HPDE6-E6E7 (cell line): ENCODE data around the gene LMAN1.

Experiments used
- DNase-seq: peaks from one replicate; pipeline ENCODE4 v3.0.0; 2011; ENCODE audit warnings: missing footprints; ENCODE audit errors: extremely low spot score

The LMAN1 gene

DNA sequence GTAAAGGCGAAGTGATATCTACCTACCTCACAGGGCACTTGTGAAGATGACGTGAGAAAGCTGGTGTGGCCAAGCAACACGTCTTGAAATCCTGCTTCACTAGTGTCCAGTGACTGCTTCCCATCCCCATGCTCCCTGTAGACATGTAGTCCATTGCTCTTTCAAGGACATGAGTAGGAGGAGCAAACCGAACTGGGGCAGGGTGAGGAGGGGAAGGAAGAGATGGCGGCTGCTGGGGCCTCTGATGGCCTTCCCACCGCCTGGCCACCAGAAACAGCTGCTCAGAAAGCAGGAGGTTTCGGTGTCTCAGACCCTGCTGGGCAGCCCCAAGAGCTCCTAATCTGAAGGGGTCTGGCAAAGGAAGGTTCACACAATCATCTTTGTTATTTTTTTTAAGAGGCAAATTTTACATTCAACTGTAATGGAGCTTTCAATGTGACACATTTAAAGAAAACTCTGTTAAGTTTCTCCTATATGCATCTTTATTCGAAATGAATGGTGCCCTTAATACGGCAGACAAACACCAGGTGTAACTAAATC is 55.3 kb downstream of the LMAN1 start:
- no peak for DNase-seq

DNA sequence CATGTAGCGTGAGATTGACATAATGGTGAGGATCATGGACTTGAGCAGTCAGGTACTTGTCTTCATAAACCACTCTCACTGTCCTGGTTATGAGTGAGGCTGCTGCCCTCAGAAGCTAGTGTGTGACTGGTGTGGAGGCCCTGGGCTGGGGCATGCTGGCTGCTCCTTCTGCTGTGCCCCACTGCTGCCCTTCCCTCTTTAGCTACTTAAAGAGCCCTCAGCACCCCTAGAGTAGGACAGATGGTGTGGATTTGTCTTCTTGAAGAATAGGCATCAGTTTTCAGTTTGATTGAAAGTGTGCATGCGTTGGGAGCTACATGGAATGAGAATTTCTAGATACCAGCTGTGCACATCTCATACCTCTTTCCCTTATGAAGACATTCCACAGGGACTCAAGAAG is 56.1 kb downstream of the LMAN1 start:
- DNase-seq = no peak

DNA sequence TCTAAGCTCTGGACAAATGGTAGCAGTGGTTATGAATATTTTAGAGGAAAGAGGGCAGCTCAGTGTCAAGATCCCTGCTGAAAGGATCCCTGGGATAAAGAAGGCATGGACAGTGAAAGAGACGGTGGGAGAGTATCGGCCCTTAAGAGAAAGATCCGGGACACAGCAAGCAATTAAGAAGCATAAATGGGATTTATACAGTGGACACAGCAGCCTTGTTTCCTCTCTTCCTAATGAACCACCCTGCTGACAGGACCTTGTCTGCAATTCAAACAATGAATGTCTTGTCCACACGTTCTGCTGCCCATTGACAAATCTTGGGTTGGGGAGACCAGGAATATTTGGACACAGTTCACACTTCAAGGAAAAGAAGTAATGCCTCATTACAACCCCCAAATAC is 57.1 kb downstream of the LMAN1 start:
- no peak for DNase-seq

DNA sequence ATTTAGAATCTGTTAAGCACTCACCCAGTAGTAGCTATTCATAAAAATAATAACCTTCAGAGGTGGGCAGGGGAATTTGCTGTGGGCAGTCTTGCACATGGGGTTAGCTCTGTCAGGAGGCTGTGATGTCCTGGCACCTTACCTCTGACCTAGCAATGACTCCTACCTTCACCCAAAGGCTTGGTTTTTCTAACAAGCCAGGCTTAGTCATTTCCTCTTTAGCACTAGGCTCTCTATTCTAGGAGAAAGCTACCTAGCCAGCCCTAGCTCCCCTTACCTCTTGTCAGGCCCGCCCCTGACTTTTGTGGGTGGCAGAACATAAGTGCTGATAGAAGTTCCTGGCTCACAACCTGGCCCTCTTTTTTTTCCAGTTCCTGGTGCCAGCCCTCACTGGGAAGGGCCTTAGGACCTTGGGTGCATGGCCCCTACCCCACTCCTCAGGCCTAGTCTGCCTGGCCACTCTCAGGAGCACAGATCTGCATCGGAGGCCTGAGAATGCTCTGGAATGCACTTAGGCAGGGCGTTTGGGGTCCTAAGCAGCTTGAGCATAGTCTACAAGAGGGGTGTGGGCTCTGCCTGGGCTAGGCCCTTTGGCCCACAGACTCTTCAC is 58.3 kb downstream of the LMAN1 start:
- DNase-seq = peak; percentile 64

DNA sequence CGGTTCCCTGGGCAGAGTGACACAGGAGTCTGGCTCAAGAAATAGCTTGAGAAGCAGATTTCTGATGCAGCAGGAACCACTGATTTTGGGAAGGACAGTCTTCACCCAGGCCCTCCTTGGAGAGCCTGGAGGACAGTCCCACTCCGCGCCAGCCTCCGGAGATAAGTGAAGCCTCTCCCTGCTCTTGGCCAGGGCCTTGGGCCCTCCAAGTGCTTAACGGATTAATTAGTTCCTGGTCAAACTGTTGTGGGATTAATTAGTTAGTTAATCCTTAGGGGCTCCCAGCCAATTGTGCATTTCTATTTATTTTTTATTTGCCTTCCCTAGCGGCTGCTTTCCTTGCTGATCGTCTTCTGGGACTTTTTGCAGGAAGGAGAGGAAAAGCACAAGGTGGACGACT is 60.2 kb downstream of the LMAN1 start:
- no peak for DNase-seq

DNA sequence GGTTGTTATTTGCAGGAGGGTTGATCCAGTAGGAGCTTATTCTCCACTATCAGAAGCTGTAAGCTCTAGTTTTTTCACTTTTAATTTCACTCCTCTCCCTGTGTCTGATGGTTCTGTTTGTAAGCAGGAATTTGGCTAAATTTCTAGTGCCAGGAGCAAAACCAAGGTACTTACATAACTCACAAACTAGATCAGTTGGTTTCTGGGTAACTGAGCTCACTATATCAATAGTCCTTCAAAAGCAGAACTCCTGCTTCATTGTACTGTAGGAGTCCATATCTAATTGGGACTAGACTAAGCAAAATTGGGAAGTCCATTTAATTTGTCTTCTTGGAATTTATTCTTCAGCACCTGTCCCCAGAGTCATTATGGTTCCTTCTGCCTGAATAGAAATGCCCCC is 65.7 kb downstream of the LMAN1 start:
- no peak for DNase-seq

DNA sequence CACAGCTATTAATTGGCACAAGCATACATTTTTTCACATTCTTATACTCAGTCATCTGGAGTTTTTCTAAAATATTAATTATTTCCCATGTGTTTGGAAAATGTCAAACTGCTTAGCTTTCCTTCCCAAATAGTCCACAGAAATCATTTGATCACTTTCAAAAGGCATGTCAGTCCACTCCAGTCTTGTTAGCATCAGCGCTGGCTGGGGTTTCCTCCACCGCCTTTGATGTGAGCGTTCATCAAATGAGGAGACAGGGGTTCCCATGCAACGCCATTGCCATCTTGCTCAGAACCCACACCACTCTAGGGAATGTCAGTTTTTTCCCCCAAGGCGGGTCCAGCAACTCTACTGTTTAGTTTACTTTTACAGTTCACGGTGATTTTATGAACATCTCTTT is 72.7 kb downstream of the LMAN1 start:
- DNase-seq = no peak

DNA sequence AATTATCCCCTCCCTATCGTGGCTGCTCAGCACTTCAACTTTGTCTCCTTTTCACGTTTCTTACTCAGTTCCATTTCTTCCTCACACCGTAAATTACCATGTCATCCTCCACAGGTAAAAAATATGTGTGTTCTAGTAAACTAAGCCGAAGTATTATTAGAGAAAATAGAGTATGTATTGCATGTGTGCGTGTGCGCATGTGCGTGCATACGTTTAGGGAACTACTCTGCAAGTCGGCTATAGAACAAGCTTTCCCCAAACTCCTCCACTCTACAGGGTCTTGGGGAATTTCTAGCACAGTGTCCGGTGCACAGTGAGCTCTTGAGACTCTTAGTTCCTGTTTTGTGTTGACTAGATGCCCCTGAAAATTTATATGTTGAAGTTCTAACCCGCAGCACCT is 76.7 kb downstream of the LMAN1 start:
- no peak for DNase-seq

DNA sequence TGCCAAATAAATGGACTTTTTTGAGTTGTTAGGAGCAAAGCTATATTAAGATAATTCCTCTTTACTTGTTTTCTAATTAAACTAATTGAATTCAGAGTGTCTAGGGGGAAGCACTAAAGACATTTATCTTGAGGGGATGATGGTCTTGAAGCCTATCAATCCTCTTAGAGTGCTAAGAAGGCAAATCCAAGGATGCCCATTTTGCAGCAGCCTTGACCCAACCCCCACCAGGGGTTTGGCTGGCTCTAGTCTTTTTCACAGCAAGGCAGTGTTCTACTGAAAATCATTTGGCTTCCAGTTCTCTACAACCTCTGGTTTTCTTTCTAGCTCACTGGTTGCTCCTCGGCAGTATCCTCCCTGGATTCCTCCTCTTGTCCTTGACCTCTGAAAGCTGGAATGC is 79.3 kb downstream of the LMAN1 start:
- no peak for DNase-seq

DNA sequence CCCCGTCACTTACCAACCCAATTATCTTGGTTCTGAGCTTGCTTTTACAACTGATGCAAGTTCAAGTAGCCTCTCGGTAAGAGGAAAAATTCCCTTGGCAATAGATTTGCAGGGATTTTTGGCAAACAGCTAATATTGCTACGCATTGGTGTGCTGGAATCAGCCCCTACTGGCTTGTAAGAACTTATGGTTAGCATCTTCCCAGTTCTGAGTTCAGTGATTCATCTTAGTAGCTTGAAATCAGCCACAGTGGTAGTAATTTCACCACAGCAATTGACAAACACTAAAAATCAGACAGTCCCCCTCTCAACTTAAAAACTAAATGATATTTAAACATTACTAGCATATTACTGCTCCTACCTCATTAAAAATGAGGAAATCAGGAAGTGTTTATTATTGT is 79.9 kb downstream of the LMAN1 start:
- DNase-seq = no peak

DNA sequence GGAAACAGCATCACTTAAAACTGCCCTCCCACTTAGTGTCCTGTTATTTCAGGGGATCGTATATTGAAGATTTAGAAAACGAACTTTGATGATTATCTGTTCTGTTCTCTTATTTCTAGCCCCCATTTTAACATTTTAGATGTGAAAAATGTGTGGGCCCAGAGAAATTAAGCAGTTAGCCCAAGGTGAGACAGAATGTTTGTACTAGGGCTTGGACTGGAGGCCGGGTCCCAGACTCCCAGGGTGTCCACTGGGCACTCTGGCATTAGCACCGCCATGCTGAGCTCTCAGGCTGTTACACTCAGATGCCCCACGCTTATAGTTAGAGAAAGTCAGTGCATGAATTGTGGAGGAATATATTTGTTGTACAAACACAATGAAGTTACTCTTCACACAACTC is 80.3 kb downstream of the LMAN1 start:
- DNase-seq = no peak
